Pulmonary artery endothelial cell (primary cell): ENCODE results near the gene ZNF503. TPM values are rescaled to one million over a fixed set of nuclear protein-coding genes. Genes with fewer than 3 reads are reported as not detected.

Experiments used
- DNase-seq: peaks from one replicate; pipeline ENCODE4 v3.0.0-alpha.2; 2011; ENCODE audit warnings: low read depth, low spot score
- total RNA-seq: library from RNA; depleted of rRNA; stranded (reverse); fragments of >200 nt; gene quantifications from 2 replicates; pipeline ENCODE4 v1.2.3, GENCODE V29; 2014

Gene ZNF503
- total RNA-seq, 1 donor from 2014 or later: 1.3 TPM

DNA sequence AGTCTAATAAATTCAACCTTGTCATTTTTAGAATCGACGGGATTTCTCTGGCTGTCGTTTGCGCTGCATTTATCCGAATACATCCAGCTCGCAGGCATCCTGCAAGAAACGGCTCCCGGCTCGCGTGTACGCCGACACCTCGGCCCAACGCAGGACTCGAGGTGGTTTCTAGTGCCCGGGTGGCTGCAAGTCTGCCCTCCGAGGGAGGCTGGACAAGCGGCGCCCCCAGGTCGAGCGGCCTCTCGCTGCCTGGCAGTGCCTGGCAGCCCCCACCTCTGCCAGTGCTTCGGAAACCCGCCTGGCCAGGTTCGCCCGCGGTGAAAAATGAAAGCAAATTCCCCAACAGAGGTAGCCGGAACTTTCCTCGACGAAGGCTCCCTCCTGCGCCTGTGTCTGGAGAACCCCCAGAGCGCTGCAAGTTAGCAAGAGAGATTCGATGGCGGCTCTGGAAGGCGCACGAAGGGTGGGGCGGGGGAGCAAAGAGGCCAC is 5.7 kb upstream of the ZNF503 start:
- DNase-seq: no peak

- DNase-seq: no peak
Observed at GRCh38 chr10:75406462-75407223, 5.1 kb upstream of the ZNF503 start.

GRCh38 chr10:75405598-75406461 is 4.3 kb upstream of the ZNF503 start:
- DNase-seq: no peak

GRCh38 chr10:75404815-75405597 is 3.4 kb upstream of the ZNF503 start:
- no peak for DNase-seq

DNA sequence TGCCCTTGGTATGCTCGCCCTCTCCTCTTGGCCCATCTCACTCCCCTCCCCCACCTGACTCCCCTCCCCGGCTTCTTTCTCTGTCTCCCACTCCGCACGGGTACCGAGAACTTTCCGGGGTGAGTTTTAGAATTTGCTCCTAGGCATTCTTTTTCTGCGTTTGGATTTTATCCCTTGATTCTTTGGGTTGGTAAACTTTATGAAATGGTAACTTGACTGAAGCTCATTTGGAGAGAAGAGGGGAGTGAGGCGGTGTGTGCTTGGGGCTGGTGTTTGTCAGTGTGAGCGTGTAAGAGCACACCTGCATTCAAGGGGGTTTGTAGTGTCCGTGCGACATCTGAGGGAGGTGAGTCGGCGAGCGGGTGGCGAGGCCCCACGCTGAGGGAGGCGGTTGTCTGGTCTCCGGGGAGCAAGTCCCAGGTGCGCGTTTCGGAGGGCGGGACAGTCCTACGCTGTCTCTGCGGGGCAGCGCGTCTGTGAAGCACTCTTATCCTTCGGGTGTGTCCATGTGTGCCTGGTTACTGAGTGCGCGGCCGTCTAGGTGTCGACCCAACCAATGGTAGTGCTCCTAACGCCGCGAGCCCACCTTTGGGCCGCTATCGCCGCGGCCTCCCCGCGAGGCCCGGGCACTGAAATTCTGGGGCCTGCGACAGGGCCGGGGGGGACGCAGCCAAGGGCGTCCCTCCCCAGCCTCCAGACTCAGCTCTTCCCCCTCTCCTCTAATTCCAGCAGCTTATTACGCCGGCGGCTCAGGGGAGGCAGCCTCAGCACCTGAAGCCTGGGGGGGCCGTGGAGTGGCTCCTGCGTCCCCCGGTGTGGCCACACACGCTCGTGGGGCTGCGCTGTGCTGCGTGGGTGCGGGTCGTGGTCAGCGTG is 2.6 kb upstream of the ZNF503 start:
- DNase-seq: no peak

DNA sequence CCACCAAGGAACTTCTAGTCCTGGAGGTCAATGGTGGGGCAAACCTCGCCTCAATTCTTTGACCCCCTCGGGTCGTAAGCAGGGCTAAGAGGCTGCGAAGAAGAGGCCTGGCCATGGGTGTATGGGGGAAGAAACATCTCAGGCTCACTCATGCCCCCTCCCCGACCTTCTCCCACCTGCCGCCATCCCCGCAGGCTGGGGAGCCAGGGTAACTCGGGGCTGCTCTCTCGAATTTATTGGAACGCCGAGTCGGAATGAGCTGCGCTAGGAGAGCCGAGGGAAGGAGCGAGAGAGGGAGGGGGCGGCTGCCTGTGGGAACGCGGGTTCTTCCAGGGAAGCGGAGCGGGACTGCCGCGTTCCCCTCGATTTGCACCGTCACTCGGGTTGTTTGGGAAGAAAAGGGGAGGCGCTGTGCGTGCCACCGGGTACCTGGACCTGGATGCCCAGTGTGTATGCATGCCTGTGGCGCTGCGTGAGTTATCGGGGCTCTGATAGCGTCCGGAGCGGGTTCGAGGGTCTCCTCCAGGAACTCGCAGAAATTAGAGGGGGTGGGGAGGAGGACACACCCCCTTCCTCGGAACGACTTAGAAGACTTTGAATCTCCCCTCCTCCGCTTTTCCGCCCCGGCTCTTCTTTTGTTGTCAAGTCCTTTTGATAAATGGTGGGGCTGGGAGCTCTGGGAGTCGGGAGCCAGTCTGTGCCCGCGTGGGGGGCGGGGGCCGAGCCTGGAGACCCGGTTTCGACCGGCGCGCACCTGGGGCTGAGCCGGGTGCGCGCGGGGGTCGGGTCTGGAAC is 1.8 kb upstream of the ZNF503 start:
- DNase-seq: no peak

DNA sequence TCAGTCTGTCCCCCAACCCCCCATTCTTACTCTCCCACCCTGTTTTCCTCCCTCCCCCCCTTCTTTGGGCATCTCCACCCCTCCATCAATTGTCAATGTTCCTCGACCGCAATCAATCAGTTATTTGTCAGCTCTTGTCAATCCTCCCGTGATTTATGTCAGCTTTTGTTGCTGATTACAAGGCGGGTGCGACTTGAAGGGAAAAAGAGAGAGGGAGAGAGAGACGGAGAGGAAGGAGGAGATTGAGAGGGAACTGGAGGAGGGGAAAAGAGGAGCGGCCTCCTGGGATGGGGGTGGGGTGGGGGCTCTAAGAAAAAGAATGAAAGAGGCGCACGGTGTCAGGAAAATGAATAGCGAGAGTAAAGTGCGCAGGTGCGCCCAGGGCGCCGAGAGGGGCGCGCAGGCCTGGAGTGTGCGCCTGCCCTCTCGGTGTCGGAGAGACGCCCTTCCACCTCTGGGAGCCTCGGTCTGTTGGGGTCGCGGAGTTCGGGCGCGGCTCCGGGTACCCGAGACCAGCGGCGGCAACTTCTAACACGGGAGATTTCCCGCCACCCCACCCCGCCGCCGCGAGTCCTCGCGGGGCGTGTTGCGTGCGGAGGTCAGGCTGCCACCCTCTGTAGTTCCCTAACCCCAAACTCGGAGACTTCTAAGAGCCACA is 1.1 kb upstream of the ZNF503 start:
- DNase-seq: no peak

GRCh38 chr10:75400771-75401568 is 594 bp downstream of the ZNF503 start:
- no peak for DNase-seq

- no peak for DNase-seq
Observed at GRCh38 chr10:75400163-75400770, 1.3 kb downstream of the ZNF503 start.

DNA sequence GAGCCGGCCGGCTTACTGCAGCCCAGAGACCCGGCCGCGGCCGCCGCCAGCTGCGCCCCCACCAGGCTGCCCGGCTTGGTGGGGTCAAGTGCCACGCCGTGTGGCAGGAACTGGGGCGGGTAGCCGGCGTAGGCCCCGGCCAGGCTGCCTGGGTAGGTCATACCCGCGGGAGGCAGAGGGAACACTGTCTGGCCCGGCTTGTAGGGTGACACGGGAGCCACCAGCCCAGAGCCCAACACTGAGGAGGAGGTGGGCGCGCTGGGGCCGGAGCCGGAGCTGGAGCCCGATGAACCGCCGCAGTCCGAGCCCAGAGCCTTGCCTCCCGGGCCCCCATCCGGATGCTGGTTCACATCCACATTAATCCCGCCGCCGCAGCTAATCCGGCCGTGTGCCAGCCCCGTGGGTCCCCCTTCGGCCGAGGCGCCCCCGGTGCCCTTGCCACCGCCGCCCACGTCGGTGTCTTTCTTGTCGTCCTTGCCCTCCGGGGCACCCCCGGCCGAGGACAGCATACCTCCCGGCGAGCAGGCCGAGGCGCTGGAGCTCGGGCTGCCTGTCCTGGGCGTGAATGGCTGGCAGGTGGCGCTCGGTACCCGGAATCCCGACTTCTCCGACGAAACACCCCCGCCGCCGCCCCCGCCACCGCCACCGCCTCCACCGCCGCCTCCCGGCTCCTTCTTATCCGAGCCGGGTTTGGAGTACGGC is 2.0 kb downstream of the ZNF503 start:
- peak; percentile 41 for DNase-seq

GRCh38 chr10:75398692-75399460 is 2.7 kb downstream of the ZNF503 start:
- DNase-seq: no peak

GRCh38 chr10:75398200-75398691 is 3.3 kb downstream of the ZNF503 start:
- no peak for DNase-seq

DNA sequence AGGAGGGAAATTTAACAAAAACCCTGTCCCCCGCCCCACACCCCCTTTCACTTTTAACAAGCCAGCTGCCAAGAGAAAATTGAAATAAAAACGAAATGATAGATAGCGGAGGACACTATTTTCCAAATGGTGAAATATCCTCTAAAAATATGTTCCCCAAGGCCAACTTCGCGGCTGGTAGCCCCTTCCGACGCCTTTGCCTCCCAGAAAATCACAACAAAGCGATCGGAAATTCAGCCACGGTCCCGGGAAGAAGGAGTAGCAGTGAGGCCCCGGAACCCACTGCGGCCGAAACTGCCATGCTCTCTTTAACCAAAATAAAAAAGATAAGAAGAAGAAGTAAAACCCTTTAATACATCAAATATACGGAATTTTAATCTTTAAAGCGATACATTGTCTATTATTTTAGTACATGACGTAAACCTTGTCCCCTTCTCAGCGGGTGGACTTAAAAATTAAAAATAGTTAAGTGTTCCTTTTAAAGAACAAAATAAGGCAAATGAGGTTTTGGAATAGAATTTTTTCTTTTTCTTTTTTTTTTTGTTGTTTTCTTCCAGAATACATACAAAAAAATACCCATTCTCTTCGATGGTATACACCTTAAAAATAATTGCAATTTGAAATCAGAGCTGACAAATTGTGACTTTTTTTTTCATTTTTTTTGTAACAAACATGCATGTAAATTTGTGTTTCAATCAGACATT is 3.9 kb downstream of the ZNF503 start:
- no peak for DNase-seq

DNA sequence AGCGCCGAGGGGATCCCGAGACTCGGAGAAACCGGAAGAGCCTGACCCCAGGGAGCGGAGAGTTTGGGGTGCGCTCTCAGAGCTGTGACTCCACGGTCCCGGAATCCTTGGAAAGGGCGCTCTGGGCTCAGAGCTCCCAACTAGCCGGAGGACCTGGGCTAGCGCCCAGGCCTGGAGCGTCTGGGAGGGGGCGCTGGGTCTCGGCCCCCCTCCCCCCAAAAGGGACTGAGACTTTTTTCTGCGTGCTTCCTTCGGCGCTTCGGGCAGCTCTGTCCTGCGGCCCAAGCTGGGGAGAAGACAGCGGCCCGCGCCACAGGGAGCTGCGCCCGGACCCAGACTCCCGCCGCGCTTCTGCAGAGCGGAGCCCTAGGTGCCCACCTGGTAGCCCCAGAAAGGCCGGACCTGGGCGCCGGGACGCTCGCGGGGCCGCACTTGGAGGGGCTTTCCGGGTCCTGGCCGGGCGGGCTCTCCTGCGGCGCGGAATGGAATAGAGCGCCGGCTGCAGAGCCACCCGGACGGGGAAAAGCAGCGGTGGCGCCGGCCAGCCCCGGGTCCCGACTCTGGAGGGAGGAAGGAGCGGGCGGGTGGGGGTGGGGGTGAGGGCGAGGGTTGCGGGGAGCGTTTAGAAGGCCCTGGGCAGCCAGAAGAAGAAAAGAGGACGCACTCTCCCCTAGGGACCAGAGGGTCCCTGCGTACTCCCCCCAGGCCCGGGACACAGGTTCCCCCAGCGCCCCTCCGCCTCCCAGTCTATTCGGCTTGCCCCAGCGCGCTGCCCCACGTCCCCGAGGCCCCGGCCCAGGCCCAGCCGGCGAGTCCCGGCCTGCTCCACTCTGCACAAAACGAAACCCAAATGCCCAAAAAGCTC is 4.7 kb downstream of the ZNF503 start:
- no peak for DNase-seq
